GM04503 (cell line): Measurements from ENCODE around the gene CYB5R2.

Source experiments
- DNase-seq: peaks from one replicate; pipeline ENCODE4 v3.0.0-alpha.2; 2012; ENCODE audit warnings: low read depth

Gene CYB5R2

DNA sequence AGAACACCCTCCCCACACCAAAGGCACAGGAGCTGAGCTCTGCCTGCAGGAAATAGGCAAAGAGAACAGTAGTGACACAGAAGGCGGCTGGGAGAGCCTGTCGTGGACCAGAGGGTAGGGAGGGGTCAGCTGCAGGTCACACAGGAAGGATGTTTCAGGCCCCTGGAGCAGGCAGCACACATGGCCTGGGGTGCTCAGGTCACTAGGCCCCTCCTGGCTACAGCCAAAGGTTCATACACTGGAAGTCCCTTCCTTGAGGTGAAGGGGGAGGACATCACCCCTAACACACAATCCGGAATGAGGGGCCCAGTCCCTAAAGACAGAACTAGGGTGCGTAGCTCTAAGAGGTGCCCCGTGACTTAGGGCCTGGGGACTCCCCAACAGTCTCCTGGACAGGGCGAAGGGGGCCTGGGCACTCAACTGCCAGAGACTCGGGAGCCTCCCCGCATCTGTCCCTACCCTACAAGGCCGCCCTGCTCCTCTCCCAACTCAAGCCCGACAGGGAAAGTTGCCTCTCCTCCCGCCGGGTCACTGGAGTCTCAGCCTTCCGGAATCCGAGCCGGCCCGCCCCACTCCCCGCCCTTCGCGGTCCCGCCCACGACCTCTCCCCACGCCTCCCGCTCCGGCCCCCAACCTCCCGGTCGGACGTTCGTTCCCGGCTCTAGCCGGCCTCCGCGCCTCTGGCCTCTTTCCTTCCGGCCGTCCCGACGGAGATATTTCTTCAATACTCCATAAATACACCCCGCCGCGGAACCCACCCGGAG is at the start of gene CYB5R2:
Gene CYB5R2 (minus strand): TSS at position 541 of the 764 bp plus-strand sequence. CDS start 675 bp downstream, outside the sequence.
- DNase-seq, result peak; percentile 13

- DNase-seq, result no peak
Observed at GRCh38 chr11:7714786-7715185, 41.5 kb upstream of the CYB5R2 start.

- no peak for DNase-seq
Observed at GRCh38 chr11:7706377-7706776, 33.1 kb upstream of the CYB5R2 start, which contains the start of gene OVCH2. OVCH2 (minus strand) TSS chr11:7706477; CDS start chr11:7706394, 83 bp downstream.

DNA sequence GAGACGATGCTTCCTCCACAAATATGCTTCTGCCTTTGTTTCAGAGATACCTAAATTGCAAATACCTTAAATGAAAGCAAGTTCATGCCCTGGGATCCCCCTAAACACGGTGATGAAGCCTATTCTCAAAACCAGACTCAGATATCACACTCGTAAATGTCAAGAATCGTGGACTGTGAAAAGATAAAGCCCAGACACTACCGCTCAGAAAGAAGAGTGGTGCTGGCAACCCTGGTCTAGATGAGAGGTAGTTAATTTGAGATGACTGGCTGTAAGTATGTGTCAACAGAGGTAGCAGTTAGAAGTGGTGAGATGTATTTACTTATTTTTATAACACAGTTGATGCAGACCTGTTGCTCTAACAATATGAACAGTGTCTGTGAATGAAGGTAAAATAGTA is 30.4 kb upstream of the CYB5R2 start:
- no peak for DNase-seq

DNA sequence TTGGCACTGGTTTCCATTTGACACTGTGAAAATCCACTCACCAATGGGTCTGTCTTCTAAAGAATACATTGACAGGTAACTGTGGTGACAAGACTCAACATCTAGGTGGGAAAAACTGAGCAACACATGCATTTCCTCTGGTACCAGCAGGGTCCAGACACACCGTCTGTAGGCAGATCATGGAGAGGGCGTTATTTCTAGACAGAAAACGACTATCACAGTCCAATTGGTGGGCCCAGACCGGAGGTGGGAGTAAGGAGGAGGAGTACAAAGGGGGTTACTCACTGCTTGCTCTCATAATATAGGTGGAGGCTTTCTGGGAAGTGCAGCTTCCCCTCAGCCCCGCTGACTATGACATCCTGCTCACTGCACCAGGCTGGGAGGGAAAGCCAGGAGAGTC is 23.1 kb upstream of the CYB5R2 start:
- no peak for DNase-seq

DNA sequence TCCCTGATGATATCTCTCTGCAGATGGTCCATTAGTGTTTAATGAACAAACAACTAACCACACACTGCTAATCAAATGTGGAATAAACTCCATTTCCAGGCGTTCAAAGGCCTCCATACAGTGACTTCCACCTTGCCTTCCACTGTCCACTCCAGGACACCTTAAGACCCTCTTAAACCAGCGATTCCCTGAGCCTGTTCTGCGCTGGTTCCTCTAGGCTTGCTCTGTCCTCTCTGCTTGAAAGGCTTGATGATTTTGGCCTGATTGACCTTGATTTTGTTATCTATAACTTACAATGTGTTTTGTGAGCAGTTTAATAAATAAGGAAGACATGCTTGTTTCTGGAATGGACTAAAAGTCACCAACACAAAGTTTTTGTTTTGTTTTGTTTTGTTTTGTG is 20.9 kb upstream of the CYB5R2 start:
- no peak for DNase-seq

GRCh38 chr11:7692426-7692825 is 19.1 kb upstream of the CYB5R2 start:
- no peak for DNase-seq

- no peak for DNase-seq
Observed at GRCh38 chr11:7691759-7692350, 18.6 kb upstream of the CYB5R2 start.

- DNase-seq, result no peak
Observed at GRCh38 chr11:7690648-7691047, 17.3 kb upstream of the CYB5R2 start.

GRCh38 chr11:7689239-7689638 is 15.9 kb upstream of the CYB5R2 start:
- DNase-seq, result no peak

DNA sequence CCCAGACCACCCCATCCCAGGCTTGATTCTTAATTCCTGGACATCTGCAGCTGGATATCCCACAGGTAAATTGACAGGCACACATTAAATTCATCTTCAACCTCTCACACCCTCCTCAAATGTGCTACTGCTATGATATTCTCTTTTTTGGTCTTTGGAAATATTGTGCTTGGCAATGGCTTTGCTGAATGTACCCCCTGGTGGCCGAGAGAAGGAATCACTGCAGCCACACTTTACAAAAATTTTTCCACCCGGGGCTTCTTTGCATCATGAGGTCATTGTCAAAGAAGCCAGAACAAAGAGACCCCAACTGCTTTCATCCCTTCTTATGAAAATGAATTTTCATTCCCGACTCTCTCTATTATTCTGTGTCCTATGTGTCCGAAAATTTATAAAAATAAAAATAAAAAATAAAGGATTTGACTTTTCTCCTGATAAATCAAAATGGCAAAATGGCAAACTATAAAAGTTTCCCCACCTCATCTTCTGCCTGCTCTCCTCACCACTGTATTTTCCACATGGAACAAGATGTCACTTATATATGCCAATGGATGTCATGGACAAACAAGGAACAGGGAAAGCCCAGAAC is 15.0 kb upstream of the CYB5R2 start:
- DNase-seq, result no peak

GRCh38 chr11:7687386-7687785 is 14.1 kb upstream of the CYB5R2 start:
- no peak for DNase-seq

GRCh38 chr11:7686761-7687160 is 13.5 kb upstream of the CYB5R2 start:
- DNase-seq, result no peak

- no peak for DNase-seq
Observed at GRCh38 chr11:7683571-7683970, 10.3 kb upstream of the CYB5R2 start.

- peak; percentile 21 for DNase-seq
Observed at GRCh38 chr11:7677796-7678201, 4.5 kb upstream of the CYB5R2 start.

- DNase-seq, result no peak
Observed at GRCh38 chr11:7677071-7677470, 3.8 kb upstream of the CYB5R2 start.

- no peak for DNase-seq
Observed at GRCh38 chr11:7675631-7676030, 2.3 kb upstream of the CYB5R2 start.

- no peak for DNase-seq
Observed at GRCh38 chr11:7673724-7674434, 579 bp upstream of the CYB5R2 start.

DNA sequence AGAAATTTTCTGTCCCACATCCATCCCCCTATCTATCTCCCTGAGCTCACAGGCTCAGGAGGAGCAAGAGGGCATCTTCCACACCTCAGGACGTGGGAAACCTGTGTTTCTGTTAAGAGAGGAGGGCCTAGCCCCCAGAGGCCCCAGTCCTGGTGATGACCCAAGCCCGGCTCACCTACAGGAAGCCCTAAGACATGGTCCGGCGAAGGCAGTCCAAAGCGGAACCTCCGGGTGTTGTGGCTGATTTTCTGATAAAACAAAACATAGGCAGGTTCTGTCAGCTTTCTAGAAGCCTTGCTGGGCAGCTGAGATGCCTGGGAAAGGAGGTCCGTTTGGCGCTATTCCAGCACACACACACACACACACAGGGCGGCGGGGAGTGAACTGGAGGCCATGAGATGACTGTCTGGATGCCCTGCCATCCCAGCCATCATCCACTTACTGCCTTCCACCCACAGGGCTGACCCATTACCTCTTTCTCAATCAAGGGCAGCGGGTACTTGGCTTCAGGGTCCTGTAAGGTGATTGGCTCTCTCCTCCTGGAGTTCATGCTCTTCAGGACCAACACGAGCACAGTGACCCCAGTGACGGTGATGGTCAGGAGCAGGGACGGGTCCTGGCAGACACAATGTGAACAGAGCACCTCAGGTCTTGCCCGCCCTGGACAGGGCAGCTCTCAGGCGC is 882 bp downstream of the CYB5R2 start:
- DNase-seq, result no peak

DNA sequence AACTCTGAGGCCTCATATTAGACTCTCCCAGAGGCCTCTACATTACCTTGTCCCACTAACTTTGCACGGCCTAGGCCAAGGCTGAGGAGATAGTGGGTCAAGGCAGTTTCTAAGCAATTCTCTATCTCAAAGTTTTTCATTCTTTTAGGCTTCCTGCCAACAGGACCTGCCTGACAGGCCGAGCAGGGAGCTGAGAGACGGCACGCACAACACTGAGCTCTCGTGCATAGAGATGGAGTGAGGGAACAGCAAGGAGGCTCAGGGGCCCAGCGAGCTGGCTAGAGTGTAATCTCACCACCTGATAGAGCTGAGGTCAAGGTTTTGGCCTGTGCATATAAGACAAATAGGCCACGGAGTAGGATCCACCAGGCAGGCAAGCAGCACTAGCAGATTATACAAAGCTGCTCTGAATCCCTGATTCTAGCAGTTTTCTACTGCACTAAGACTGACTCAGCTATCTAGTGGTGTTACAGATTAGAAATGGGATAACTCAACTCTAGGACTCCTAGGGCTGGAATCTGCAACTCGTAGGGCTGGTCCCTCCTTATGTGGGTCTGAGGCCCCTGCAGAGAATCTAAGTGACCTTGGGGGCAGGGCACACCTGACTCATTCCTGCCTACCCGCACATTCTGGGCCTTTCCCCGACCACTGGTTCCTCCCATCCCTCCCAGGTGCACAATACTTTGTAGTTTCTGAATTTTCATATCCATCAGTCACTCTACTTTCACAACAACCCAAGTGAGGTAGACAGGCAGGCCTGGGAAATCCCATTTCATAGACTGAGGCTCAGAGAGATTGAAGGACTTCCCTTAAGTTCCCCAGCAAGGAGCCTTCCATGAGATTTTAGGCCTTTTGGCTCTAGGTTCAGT is 1.7 kb downstream of the CYB5R2 start:
- DNase-seq, result no peak

DNA sequence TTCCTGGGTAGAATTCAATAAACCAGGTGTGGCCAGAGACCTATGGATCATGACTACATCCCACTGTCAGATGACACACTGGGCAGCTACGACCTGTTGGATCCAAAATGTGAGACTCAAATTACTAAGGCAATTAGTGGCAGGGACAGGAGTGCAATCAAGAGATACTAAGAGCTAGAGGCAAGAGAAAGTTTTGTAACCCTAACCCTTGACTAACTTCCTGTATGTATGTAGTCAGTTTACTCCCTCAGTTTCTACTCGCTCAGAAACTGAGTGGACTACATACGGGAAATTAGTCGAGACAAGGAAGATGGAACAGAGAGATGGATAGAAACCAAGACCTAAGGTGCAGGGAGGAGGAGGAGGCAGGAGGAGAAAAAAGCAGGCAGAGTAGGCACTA is 2.7 kb downstream of the CYB5R2 start:
- no peak for DNase-seq
